K562 (cell line): ENCODE measurements around the gene USP35. TPM values are rescaled to one million over a fixed set of nuclear protein-coding genes. Genes with fewer than 3 reads are reported as not detected.

Source experiments
- ATF3 ChIP-seq, 2 experiments: fragments of 450-650 bp in 1 of 2; sonication (generic) in 1 of 2; formaldehyde crosslinking in 1 of 2; IDR thresholded peaks in 1 of 2; conservative IDR thresholded peaks in 1 of 2; 2 replicates each; pipeline versions ENCODE4 v1.6.1 to v1.8.1; 2016 to 2023; ENCODE audit warnings: mild to moderate bottlenecking in 2 of 2, moderate library complexity in 2 of 2, inconsistent platforms in 1 of 2, missing genetic modification reagents in 1 of 2
- ATF6 ChIP-seq: sonication (generic); formaldehyde crosslinking; IDR thresholded peaks from 2 replicates; pipeline ENCODE4 v1.4.0; 2020; ENCODE audit warnings: mild to moderate bottlenecking, missing genetic modification reagents
- DACH1 ChIP-seq: fragments of 450-650 bp; IDR thresholded peaks from 2 replicates; pipeline ENCODE4 v1.6.1; 2018; ENCODE audit not compliant: partially characterized antibody
- FOXJ2 ChIP-seq: fragments of 200-800 bp; sonication (Bioruptor generic); IDR thresholded peaks from 2 replicates; pipeline ENCODE4 v1.6.1; 2016; ENCODE audit warnings: missing genetic modification characterization, missing compliant biosample characterization
- HDAC6 ChIP-seq: IDR thresholded peaks from 2 replicates; pipeline ENCODE4 v1.6.1; 2012; ENCODE audit warnings: low read depth, mild to moderate bottlenecking, control low read depth, inconsistent platforms, low read length, moderate library complexity
- HNRNPL ChIP-seq: fragments of 200-400 bp; formaldehyde crosslinking; IDR thresholded peaks from 2 replicates; pipeline ENCODE4 v1.6.1; 2017; ENCODE audit warnings: low read depth, mild to moderate bottlenecking, low read length
- MITF ChIP-seq: IDR thresholded peaks from 2 replicates; pipeline ENCODE4 v1.6.1; 2014; ENCODE audit warnings: antibody characterized with exemption
- MTA3 ChIP-seq: fragments of 450-650 bp; formaldehyde crosslinking; IDR thresholded peaks from 2 replicates; pipeline ENCODE4 v1.6.1; 2017; ENCODE audit warnings: mild to moderate bottlenecking, borderline replicate concordance
- RBM17 ChIP-seq: fragments of 200-400 bp; formaldehyde crosslinking; IDR thresholded peaks from 2 replicates; pipeline ENCODE4 v1.6.1; 2017; ENCODE audit warnings: low read depth, mild to moderate bottlenecking, low read length, borderline replicate concordance
- TOE1 ChIP-seq, 2 experiments: fragments of 450-650 bp in 1 of 2; sonication (generic) in 1 of 2; formaldehyde crosslinking in 1 of 2; IDR thresholded peaks; 2 replicates each; pipeline versions ENCODE4 v1.7.1 to v1.8.0; 2016 to 2022; ENCODE audit warnings: borderline replicate concordance in 2 of 2, mild to moderate bottlenecking in 2 of 2, antibody characterized with exemption in 1 of 2, inconsistent platforms in 1 of 2, low read depth in 1 of 2, missing genetic modification reagents in 1 of 2, moderate library complexity in 1 of 2
- ZNF134 ChIP-seq: fragments of 250-450 bp; sonication (Bioruptor Pico); conservative IDR thresholded peaks from 2 replicates; pipeline ENCODE4 v1.4.0; 2020
- ZNF398 ChIP-seq: fragments of 250-450 bp; sonication (Bioruptor Pico); IDR thresholded peaks from 2 replicates; pipeline ENCODE4 v1.8.0; 2021; ENCODE audit warnings: moderate library complexity, mild to moderate bottlenecking, inconsistent platforms
- ZNF584 ChIP-seq: fragments of 200-800 bp; sonication (Bioruptor generic); IDR thresholded peaks from 2 replicates; pipeline ENCODE4 v1.6.1; 2016; ENCODE audit warnings: low read depth, mild to moderate bottlenecking, missing genetic modification characterization, missing compliant biosample characterization
- ZNF592 ChIP-seq: fragments of 450-650 bp; IDR thresholded peaks from 2 replicates; pipeline ENCODE4 v1.6.1; 2017; ENCODE audit warnings: antibody characterized with exemption, mild to moderate bottlenecking
- polyA plus RNA-seq, 8 experiments: library from polyadenylated mRNA; depleted of rRNA in 4 of 8; stranded (reverse) in 5 of 8; unstranded in 3 of 8; fragments of >200 nt; fragmentation: Nextera tagmentation in 2 of 8; fragmentation: Illumina TruSeq in 1 of 8; extraction: Ambion mirVana in 2 of 8; extraction: Trizol in 1 of 8; gene quantifications; 2 replicates each; pipeline versions ENCODE4 v1.2.1 to v1.2.3, GENCODE V29; 2011 to 2014; ENCODE audit warnings: inconsistent platforms in 1 of 8, missing spikeins in 1 of 8
- total RNA-seq, 7 experiments: library from RNA; depleted of rRNA in 6 of 7; stranded (reverse); fragments of >200 nt in 6 of 7; fragmentation: Illumina TruSeq in 2 of 7; extraction: Trizol in 2 of 7; gene quantifications; 2 replicates each; pipeline versions ENCODE4 v1.2.1 to v1.2.3, GENCODE V29; 2011 to 2021; ENCODE audit warnings: low replicate concordance in 1 of 7

Gene USP35
- total and polyA plus RNA-seq, 9 of the 15 experiments (the other 6 are each of a cell fraction or from before 2014, with no cell fraction given), result 0.01 to 4.8 (median 3.6) TPM

- TF ChIP-seq ATF3 (IDR thresholded peaks at IDR 0.05), result no peak
- no peak for TF ChIP-seq ATF3 (CRISPR knock-in tag; conservative IDR thresholded peaks at IDR 0.05)
- peak; percentile 73; the same call in 1 of the 2 replicates for TF ChIP-seq ZNF584 (CRISPR knock-in tag)
- TF ChIP-seq HDAC6, result no peak
- TF ChIP-seq ATF6, result 0 out of 2 replicates have a peak, but pooled peaks have one; percentile 36
- TF ChIP-seq RBM17, result no peak
- TF ChIP-seq ZNF592, result peak; percentile 70; the same call in 1 of the 2 replicates
- peak; percentile 67 for TF ChIP-seq MTA3
- TF ChIP-seq ZNF134 (CRISPR knock-in tag), result no peak
- no peak for TF ChIP-seq MITF
- peak; percentile 69; the same call in 1 of the 2 replicates for TF ChIP-seq FOXJ2 (tag)
- TF ChIP-seq DACH1, result peak; percentile 65
- peak; percentile 74 for TF ChIP-seq HNRNPL
- TF ChIP-seq TOE1 (IDR thresholded peaks at IDR 0.05; ENCODE audit: borderline replicate concordance), result peak; percentile 94
- no peak for TF ChIP-seq TOE1 (CRISPR knock-in tag; IDR thresholded peaks at IDR 0.05; ENCODE audit: borderline replicate concordance, low read depth)
- TF ChIP-seq ZNF398 (CRISPR knock-in tag), result no peak
Observed at GRCh38 chr11:78188286-78189173, at the start of gene USP35, which contains the start of gene KCTD21 (continued).
